Liver (tissue), 9 donors: ENCODE data around the gene HTRA1. TPM values are rescaled to one million over a fixed set of nuclear protein-coding genes. Genes with fewer than 3 reads are reported as not detected.
A peak's percentile ranks its signal among the peaks of the same experiment; 100 is the strongest.

ENCODE experiments used
- DNase-seq: peaks from one replicate; pipeline ENCODE4 v3.0.0-alpha.2; 2017; ENCODE audit warnings: low spot score
- H3K27ac ChIP-seq, 2 donors: one replicate each; pipeline ENCODE4 v1.7.0; 2013; ENCODE audit warnings: inconsistent platforms in 2 of 2, low read length in 2 of 2, control low read depth in 1 of 2, low read depth in 1 of 2, mild to moderate bottlenecking in 1 of 2
- H3K27me3 ChIP-seq, 4 donors: one replicate each; pipeline versions ENCODE4 v1.6.1 to v1.7.0; 2013; ENCODE audit warnings: low read length in 3 of 4, inconsistent platforms in 1 of 4, mild to moderate bottlenecking in 1 of 4, moderate library complexity in 1 of 4; ENCODE audit not compliant: control insufficient read depth in 4 of 4, insufficient read depth in 4 of 4
- H3K36me3 ChIP-seq, 4 donors: one replicate each; pipeline versions ENCODE4 v1.6.1 to v1.7.0; 2013; ENCODE audit warnings: low read length in 3 of 4, mild to moderate bottlenecking in 3 of 4, low read depth in 1 of 4, moderate library complexity in 1 of 4; ENCODE audit not compliant: control insufficient read depth in 4 of 4, insufficient read depth in 3 of 4
- H3K4me1 ChIP-seq, 4 donors: one replicate each; pipeline versions ENCODE4 v1.6.1 to v1.7.0; 2013; ENCODE audit warnings: low read length in 3 of 4, mild to moderate bottlenecking in 3 of 4, moderate library complexity in 1 of 4; ENCODE audit not compliant: control insufficient read depth in 4 of 4, insufficient read depth in 4 of 4
- H3K4me3 ChIP-seq, 3 donors: one replicate each; pipeline versions ENCODE4 v1.6.1 to v1.7.0; 2013; ENCODE audit warnings: low read length in 3 of 3, control low read depth in 1 of 3, low read depth in 1 of 3, mild to moderate bottlenecking in 1 of 3
- H3K9ac ChIP-seq, 2 donors: one replicate each; pipeline ENCODE4 v1.7.0; 2013; ENCODE audit warnings: low read length in 2 of 2, mild to moderate bottlenecking in 2 of 2, moderate library complexity in 2 of 2, control low read depth in 1 of 2, low read depth in 1 of 2
- H3K9me3 ChIP-seq, 4 donors: one replicate each; pipeline versions ENCODE4 v1.6.1 to v1.7.0; 2013; ENCODE audit warnings: low read length in 3 of 4; ENCODE audit not compliant: control insufficient read depth in 4 of 4
- FOXA2 ChIP-seq: IDR thresholded peaks from 2 replicates; pipeline ENCODE4 v1.6.1; 2016; ENCODE audit warnings: antibody characterized with exemption
- HNF4G ChIP-seq: IDR thresholded peaks from 2 replicates; pipeline ENCODE4 v1.6.1; 2016; ENCODE audit warnings: antibody characterized with exemption
- JUND ChIP-seq, 2 donors: IDR thresholded peaks; 2 replicates each; pipeline ENCODE4 v1.6.1; 2016; ENCODE audit warnings: antibody characterized with exemption in 2 of 2
- NR2F2 ChIP-seq: IDR thresholded peaks from 2 replicates; pipeline ENCODE4 v1.6.1; 2016; ENCODE audit warnings: antibody characterized with exemption
- SP1 ChIP-seq: IDR thresholded peaks from 2 replicates; pipeline ENCODE4 v1.6.1; 2018; ENCODE audit warnings: antibody characterized with exemption, mild to moderate bottlenecking
- YY1 ChIP-seq: IDR thresholded peaks from 2 replicates; pipeline ENCODE4 v1.6.1; 2016; ENCODE audit warnings: antibody characterized with exemption, mild to moderate bottlenecking
- ZBTB33 ChIP-seq: IDR thresholded peaks from 2 replicates; pipeline ENCODE4 v1.6.1; 2016; ENCODE audit warnings: antibody characterized with exemption
- WGBS: extraction: QIAGEN DNeasy Blood & Tissue Kit; methylation state at CpG from one replicate; pipeline ENCODE4 v1.1.7; 2013; 5-methylcytosine and 5-hydroxymethylcytosine counted together
- polyA plus RNA-seq, 2 donors: library from polyadenylated mRNA; stranded (reverse) in 1 of 2; unstranded in 1 of 2; fragments of 200-250 nt in 1 of 2; fragments of >200 nt in 1 of 2; fragmentation: Nextera tagmentation in 1 of 2; extraction: Ambion mirVana in 1 of 2; gene quantifications; one replicate each; pipeline versions ENCODE4 v1.2.1 to v1.2.3, GENCODE V29; 2013 to 2015
- total RNA-seq, 2 donors: library from RNA; depleted of rRNA; stranded (reverse); fragments of >200 nt; gene quantifications; one replicate each; pipeline ENCODE4 v1.2.3, GENCODE V29; 2014
- TF ChIP-seq, protein P1 (sequence below): IDR thresholded peaks from 2 replicates; pipeline ENCODE4 v1.6.1; 2016; ENCODE audit warnings: antibody characterized with exemption, mild to moderate bottlenecking
- TF ChIP-seq, protein P2 (sequence below): fragments of 150-350 bp; IDR thresholded peaks from 2 replicates; pipeline ENCODE4 v1.5.1; 2017; ENCODE audit warnings: improper control_type of control experiment, low read depth, low read length; ENCODE audit not compliant: missing input control
- donor health status: healthy.
- donor health status: healthy.
- donor health status: healthy.
- donor health status: healthy.
- donor health status: healthy.

Gene HTRA1
- total and polyA plus RNA-seq, 4 donors: 4.3 to 289 (median 72.1) TPM

DNA sequence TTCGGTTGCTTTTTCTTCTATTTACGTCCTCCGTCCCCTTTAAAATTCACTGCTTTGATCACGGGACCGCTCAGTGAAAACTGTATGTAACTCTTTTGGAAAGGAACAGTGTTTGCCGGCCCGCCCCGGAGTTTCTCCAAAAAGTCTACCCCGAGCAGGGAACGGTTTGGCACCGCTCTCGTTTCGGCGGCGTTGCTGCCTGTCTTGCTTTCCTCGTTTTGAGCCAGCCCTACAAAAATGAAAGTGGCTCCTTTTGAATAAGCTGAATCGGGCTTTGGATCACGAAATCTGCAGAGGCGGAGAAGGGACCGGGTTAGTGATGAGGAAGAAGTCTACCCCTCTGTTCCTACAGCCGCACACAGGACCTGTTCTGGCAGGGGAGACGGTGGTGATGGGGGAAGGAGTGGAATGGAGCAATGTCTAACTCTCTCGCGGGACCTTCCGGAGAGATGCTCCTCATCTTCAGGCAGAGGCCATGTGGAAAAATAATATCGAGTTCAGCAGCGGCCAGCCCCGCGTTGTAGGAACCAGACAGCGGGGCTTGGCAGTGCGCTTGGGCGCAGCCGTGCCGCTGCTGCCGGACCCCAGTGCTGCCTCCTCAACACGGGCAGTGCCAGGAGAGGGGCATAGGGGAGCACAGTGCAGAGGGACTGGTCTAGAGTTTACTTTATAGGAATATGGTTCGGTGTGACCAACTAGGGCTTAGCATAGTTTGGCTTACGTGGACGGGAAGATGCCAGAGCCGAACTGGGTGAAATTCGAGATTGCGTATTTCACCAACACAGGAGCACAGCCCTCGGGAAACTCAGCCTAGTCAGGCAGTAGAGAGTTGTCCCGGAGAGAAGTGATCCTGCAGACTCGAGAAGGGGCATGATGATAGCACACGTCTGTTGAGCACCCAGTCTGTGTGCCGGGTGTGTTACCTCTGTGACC is 1.4 kb downstream of the HTRA1 start:
- Histone ChIP-seq H3K27me3 (no peaks in the 10 kb centered on the region), H3K27ac (peak overlapping the region; percentile 75 to 78), H3K36me3 (peaks cover 0 to 2% (median 0%) of the 10 kb centered on the region in 4 donors), H3K9me3 (no peaks in the 10 kb centered on the region), H3K9ac (peak overlapping the region; percentile 45 to 50), H3K4me1 (peaks cover 3 to 27% (median 15%) of the 10 kb centered on the region in 4 donors), H3K4me3 (peak overlapping the region; percentile 41 to 90 (median 85))
- 23% methylated on average over 47 of the region's 47 CpGs for WGBS
- DNase-seq: no peak
- TF ChIP-seq YY1 (peak; percentile 38), JUND (IDR thresholded peaks at IDR 0.05) (no peak)

DNA sequence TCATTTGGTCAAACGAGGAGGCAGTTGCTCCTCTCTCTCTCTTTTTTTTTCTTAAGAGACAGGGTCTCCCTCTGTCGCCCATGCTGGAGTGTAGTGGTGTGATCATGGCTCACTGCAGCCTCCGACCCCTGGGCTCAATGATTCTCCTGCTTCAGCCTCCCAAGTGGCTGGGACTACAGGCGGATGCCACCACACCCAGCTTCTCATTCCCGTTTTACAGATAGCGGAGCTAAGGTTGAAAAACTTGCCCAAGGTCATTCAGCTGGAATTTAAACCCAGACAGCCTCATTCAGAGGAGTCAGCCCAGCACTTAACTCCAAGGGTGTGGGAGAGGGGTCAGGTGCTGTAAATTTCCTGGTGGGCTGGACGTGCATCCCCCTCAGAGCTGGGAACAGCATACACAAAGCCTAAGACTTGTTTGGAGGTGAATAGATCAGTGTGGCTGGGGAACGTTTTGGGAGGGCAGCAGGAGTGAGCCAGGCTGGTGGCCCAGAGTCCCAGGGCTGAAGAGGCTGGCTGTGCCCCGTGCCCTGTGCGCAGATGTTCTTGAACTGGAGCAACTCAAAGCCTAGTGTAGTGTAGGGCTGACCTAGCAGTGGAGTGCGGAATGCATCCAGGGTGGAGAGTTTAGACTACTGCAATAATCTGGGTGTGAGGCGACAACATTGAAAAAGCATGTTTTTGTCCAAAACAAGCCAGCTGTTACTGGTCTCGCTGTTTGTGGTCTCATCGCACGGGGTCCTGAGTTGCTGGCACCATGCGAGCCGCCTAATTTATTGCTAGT is 2.3 kb downstream of the HTRA1 start:
- WGBS: 84% methylated on average over 17 of the region's 17 CpGs
- no peaks in the 10 kb centered on the region for H3K27me3 ChIP-seq
- DNase-seq: no peak
- no peak for TF ChIP-seq ZBTB33
- no peak for TF ChIP-seq FOXA2
- no peak for TF ChIP-seq NR2F2
- no peak for TF ChIP-seq HNF4G
- TF ChIP-seq, protein P1, sequence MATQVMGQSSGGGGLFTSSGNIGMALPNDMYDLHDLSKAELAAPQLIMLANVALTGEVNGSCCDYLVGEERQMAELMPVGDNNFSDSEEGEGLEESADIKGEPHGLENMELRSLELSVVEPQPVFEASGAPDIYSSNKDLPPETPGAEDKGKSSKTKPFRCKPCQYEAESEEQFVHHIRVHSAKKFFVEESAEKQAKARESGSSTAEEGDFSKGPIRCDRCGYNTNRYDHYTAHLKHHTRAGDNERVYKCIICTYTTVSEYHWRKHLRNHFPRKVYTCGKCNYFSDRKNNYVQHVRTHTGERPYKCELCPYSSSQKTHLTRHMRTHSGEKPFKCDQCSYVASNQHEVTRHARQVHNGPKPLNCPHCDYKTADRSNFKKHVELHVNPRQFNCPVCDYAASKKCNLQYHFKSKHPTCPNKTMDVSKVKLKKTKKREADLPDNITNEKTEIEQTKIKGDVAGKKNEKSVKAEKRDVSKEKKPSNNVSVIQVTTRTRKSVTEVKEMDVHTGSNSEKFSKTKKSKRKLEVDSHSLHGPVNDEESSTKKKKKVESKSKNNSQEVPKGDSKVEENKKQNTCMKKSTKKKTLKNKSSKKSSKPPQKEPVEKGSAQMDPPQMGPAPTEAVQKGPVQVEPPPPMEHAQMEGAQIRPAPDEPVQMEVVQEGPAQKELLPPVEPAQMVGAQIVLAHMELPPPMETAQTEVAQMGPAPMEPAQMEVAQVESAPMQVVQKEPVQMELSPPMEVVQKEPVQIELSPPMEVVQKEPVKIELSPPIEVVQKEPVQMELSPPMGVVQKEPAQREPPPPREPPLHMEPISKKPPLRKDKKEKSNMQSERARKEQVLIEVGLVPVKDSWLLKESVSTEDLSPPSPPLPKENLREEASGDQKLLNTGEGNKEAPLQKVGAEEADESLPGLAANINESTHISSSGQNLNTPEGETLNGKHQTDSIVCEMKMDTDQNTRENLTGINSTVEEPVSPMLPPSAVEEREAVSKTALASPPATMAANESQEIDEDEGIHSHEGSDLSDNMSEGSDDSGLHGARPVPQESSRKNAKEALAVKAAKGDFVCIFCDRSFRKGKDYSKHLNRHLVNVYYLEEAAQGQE: no peak
- no peak for TF ChIP-seq SP1
- no peak for TF ChIP-seq JUND (IDR thresholded peaks at IDR 0.05)
- TF ChIP-seq, protein P2, sequence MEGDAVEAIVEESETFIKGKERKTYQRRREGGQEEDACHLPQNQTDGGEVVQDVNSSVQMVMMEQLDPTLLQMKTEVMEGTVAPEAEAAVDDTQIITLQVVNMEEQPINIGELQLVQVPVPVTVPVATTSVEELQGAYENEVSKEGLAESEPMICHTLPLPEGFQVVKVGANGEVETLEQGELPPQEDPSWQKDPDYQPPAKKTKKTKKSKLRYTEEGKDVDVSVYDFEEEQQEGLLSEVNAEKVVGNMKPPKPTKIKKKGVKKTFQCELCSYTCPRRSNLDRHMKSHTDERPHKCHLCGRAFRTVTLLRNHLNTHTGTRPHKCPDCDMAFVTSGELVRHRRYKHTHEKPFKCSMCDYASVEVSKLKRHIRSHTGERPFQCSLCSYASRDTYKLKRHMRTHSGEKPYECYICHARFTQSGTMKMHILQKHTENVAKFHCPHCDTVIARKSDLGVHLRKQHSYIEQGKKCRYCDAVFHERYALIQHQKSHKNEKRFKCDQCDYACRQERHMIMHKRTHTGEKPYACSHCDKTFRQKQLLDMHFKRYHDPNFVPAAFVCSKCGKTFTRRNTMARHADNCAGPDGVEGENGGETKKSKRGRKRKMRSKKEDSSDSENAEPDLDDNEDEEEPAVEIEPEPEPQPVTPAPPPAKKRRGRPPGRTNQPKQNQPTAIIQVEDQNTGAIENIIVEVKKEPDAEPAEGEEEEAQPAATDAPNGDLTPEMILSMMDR: no peak
- H3K36me3 ChIP-seq: peaks cover 0 to 2% (median 0%) of the 10 kb centered on the region in 4 donors
- no peak overlapping the region for H3K9ac ChIP-seq
- no peaks in the 10 kb centered on the region for H3K9me3 ChIP-seq
- peak overlapping the region in 2 of 3 donors; percentile 41 to 90 for H3K4me3 ChIP-seq
- peaks cover 3 to 27% (median 15%) of the 10 kb centered on the region in 4 donors for H3K4me1 ChIP-seq
- H3K27ac ChIP-seq: no peak overlapping the region
